GM19438 (cell line): ENCODE results near the gene CYBC1.

Experiments used
- ATAC-seq: cut with Tn5 transposase; IDR thresholded peaks from one replicate; pipeline ENCODE4 v1.9.1; 2021; ENCODE audit warnings: low read depth; ENCODE audit not compliant: unreplicated experiment

Gene CYBC1

DNA sequence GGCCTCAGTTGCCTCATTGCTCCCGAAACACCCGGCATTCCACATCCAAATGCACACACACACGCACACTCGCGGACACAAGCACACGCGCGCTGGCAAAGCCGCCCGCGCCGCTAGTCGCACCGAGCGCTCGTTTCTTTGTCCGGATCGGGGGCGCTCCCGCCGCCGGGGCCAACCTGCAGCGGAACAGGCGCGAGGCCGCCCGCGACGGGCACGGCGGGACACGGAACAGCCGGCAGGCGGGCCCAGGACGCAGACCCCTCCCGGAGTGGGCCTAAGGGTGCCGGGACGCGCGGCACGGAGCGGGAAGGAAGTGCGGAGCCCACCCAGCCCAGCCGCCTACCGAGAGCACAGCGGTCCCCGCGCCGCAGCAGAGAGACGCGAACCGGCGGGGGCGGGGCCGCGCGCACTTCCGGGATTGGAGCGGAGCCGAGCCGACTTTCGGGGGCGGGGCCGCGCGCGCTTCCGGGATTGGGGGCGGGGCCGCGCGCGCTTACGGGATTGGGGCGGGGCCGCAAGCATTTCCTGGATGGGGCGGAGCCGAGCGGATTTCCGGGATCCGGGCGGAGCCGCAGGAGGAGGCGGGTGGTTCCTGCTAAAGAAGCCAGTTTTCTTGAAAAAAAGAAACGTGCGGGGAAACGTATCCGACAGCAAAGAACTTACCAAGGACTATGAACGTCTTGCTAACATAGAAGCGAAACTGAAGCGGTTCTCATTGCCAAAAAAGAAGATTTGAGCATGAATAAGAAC lies at the start of gene CYBC1:
TSS of gene CYBC1 (minus strand) at position 396 of the 750 bp plus-strand sequence. CDS start 1,498 bp downstream, outside the sequence.
- peak; percentile 57 for ATAC-seq

DNA sequence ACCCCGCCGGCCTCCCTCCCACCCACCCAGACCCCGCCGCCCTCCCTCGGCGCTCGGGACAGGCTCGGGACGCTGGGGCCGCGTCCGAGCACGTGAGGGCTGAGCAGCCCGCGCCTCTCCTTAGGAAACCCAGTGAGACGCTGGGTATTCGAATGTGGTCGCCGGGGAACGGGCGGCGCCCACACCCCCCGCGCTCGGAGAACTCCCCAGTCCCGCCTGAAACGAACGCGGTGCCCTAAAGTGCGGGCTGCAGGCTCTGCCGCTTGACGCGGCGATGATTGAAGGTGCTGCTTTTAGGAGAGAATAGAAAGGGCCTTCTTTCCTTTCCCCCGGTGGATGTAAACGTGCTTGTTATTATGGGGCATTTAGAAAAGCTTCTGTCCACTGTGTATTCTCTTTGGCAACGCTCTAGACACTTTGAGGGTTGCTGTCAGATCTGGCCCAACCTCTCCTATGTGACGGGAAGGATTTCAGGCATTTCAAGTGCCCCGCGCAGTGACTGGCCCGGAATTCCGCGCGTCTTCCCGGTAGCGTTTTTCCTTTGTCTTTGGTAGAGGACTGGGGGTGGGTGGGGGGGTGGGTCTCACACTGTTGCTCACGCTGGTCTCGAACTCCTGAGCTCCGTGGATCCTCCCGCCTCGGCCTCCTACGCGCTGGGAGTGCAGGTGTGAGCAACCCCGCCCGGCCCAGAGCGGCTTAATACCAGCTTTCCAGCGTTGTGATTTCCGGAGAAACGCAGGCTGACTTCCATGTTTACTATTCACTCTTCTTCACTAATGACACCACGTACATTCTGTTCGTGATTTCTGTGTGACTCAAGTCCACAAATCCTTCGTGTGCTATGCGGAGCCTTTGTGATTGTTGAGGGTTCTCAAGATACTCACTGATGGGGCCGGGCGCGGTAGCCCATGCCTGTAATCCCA lies 47.2 kb upstream of the CYBC1 start:
- ATAC-seq = no peak

DNA sequence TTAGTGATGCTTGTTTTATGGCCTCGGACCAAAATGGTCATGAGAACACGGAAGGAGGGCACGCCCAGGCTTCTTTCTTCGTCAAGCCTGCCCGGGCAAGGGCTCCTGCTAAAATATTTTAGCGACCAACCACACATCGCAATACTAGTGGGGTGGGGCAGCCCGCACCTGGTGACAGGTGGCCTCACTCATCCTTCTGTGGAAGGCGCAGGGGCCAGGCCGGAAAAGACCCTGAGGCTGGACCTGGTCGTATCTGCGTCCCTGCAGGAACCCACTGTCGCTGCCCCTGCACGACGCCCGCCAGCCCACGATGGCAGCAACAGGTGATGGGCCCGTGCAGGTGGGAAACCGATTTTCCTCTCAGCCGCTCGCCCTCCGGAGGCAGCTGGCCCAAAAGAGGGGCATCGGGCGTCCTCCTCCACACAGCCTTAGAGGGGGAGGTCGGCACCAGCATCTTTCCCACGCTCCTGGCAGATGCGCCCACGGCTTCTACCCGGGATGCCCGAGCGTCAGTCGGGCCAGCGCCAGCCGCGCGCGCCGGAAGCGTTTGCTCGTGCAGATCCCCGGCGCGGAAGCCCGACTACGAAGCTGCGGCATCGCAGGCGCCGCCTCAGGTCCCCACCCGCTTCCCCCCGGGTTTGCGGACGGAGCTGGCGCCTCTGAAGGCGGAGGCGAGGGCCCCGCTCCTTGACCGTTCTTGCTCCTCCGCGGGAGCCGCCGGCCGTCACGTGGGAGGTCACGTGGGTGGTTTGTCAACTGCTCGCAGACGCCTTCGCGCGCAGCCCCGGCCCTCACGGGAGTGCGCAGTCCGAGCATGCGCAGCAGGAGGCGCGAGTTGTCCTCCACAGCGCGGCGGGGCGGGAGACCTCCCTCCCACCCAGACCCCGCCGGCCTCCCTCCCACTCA lies 46.2 kb upstream of the CYBC1 start:
- no peak for ATAC-seq

DNA sequence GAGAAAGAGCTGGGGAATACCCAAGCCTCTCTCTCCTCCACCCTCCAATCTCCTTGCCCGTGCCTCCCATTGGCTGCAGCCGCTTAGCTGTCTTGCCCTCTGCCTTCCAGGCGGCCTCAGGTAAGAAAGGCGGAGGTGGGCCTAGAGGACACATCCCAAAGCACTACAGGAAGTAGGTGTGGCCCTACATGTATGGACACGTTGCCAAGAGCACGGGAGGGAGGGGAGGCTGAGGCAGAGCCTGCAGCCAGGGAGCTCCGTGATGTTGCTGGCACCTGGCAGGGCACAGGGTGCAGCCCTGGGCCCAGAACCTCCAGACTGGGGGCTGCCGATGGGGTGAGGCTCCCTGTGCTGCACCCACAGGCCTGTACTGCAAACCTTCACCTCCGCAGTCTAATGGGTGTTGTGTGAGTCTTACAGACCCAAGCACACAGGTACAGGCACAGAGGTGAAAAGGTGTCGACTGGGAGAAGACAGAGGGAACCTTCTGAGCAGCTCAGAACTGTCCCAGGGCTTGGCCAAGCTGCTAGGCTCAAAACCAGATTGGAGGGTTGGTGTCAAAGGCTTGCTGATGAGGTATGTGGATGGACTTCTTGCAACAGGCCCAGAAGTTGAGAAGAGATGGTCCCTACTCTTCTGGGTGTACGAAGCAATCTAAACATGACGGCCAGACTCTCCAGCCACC lies 45.4 kb upstream of the CYBC1 start:
- no peak for ATAC-seq

DNA sequence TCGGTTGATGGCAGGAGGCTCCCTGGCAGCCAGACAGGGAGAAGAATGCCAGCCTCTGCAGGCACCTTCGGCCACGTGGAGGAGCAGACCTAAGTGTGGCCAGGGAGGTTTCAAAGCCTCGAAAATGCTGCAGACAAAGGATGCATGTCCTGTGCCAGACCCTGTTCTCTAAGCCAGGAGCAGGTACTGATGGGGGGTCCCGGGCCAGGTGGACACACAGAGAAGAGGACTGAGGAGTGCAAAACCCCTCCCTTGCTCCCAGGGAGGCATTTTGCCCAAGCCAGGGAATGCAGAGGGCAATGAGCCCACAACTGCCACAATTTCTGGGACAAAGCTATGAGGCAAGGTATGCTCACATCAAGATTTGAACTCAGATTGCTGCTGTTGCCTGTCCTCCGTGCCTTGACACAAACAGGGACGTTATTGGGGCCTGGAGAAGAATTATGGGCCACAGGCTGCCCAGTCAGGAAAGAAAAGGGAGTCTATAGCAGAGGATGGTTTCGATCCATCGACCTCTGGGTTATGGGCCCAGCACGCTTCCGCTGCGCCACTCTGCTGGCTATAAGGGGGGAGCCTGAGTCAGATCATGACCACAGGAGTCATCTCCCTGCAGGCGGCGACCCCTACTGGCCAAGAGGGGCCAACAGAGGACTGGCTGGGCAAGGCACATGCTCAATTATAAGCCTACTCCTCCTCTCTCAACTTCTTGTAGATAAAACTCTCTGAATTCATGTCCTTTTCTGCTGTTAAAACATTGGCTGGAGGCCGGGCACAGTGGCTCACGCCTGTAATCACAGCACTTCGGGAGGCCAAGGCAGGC lies 43.9 kb upstream of the CYBC1 start:
- ATAC-seq = peak; percentile 51

DNA sequence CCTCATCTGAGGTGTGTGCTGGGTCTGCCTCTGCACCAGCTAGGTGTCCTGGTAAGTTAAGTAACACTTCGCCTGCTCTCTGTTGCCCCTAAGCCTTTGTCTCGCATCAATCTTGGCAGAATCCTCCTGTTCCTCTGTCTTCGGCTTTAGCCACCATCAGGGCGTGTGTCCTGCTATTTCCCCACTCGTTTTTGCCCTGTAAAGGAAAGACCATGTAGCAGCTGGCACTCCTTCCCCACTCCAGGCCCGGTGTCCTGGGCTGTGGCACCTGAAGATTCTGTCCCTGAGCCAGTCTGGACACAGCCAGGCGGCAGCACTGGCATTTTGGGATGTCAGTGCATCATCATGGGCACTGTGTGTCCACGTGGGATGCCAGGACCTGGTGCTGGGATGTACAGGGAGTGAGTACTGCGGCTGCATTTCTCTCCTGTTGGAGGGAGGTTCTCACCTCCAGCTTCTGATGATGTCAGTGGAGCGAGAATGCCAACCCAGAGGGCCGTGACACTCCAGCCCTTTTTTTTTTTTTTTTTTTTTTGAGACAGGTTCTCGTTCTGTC lies 42.8 kb upstream of the CYBC1 start:
- no peak for ATAC-seq

DNA sequence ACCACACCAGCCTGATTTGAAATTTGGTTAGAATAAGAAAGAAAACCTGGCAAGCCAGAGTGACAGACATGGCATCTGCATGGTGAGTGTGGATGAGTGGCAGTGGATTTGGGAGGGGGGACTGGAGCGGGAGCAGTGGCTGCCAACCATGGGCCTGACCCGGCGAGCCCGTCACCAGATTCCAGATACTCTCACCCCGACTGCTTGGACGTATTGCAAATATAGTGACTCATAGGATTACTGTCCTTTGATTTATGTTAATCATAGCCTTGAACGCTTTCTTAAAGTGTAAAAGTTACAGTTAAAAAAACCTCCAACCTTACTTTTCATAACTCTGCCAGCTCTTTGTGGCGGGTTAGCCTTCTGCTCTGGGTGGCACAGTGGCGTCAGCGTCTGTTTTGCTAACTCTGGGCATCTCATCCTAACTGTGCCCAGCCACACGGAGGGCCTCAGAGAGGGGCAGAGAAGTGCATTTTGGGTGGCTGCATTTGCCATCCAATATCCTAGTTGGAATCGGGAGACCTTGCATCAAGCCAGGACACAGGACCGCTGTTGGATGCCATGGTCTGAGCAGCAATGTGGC lies 42.2 kb upstream of the CYBC1 start:
- no peak for ATAC-seq

DNA sequence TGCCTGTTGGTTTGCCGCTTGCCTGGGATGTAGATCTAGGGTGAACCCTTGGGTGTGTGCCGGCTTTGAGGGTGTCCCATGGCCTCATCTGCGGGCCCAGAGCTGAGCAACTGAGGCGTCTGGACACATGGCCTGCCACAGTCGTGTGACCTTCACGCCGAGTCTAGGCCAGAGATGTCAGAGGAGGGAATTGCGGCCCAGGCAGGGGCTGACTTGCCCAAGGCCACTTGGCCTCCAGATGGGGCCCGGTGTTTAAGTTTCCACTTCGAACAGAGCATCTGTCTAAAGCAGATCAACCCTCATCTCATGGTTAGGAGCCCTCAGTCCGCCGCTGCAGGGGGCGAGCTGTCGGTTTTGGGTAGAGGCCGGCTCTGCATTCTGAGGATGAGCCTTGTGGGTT lies 41.0 kb upstream of the CYBC1 start:
- ATAC-seq = no peak

DNA sequence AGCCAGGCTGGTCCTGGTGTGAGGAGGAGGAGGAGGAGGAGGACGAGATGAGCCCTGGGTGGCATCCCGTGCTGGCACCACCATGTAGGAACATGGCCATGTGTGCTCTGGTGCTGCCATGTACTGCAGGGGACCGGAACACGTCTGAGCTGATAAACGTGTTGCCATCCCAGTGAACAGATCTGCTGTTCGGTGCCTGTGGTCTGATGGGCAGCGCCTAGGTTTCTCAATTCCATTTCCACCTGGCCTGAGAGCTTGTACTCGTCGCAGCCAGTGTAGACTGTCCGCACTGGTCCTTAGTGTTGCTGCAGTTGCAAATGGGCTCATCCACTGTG lies 40.6 kb upstream of the CYBC1 start:
- no peak for ATAC-seq

DNA sequence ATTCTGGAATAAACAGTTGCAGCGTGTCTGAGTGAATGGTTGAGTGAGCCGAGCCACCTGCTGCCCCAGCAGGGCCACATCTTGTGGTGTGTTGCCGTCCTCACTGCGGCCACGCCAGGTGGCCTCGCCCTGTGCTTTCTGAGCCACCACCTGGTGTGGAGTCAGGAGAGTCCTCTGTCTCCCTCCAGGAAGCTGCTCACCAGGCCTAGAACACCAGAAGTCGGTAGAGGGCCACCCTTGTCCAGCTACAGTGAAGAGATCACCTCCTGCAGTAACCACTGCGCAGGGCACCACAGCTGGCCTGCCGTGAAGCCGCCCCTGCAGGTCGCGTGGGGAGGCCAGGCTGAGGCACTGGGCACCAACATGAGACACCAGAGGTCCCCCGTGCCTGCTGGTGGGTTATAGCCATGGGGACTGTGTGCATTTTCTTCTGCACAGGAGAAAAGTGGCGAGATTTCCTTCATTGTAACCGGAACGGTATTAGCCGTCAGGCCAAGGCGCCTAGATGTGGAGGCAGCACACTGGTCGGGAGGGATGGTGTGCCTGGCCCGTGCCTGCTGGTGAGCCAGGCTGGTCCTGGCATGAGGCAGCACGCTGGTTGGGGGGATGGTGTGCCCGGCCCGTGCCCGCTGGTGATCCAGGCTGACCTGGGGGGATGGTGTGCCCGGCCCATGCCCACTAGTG lies 40.1 kb upstream of the CYBC1 start:
- ATAC-seq = no peak

DNA sequence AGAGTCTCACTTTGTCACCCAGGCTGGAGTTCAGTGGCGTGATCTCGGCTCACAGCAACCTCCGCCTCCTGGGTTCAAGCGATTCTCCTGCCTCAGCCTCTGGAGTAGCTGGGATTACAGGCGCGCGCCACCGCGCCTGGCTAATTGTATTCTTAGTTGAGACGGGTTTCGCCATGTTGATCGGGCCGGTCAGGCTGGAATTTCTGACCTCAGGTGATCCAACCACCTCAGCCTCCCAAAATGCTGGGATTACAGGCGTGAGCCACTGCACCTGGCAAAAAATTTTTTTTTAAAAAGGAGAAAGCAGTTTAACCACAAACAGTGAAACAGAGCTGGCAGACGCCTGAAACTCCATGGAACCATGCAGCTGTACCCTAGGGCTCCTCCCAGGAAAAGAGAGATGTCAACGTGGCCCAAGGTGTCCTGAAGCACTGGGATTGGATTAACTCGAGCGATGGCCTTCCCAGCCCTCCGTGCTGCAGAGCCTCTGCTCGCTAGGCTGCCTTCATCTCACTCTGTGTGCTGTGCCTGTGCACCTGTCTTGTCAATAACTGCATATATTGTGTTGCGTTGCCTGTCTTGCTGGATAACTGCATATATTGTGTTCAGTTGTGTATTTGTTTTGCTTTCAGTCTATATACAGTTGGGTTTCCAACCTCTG lies 39.4 kb upstream of the CYBC1 start:
- no peak for ATAC-seq

DNA sequence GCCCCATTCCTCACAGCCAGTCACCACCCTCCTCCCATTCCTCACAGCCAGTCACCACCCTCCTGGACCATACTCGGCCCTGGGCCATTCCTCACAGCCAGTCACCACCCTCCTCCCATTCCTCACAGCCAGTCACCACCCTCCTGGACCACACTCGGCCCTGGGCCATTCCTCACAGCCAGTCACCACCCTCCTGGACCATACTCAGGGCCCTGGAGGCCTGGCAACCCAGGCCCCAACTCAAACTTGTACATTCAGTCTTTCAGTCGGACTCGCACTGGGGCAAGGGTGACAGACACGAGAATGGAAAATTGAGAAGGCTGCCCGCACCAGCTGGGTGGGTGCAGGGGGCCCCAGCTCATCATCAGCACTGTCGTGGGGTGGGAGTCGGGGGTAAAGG lies 38.6 kb upstream of the CYBC1 start:
- no peak for ATAC-seq

DNA sequence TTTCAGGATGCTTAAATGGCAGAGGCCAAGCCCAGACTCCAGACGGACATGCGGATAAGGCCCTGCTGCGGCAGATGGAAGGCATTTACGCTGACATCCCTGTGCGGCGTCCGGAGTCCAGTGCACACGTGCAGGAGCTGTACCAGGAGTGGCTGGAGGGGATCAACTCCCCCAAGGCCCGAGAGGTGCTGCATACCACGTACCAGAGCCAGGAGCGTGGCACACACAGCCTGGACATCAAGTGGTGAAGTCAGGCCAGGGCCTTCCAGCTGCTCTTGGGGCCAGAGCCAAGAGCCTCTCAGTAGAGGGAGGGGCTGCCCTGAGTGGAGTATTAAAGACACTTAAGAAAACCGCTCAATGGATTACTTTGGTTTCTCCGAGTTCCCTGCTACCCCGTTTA lies 37.4 kb upstream of the CYBC1 start:
- ATAC-seq = no peak

DNA sequence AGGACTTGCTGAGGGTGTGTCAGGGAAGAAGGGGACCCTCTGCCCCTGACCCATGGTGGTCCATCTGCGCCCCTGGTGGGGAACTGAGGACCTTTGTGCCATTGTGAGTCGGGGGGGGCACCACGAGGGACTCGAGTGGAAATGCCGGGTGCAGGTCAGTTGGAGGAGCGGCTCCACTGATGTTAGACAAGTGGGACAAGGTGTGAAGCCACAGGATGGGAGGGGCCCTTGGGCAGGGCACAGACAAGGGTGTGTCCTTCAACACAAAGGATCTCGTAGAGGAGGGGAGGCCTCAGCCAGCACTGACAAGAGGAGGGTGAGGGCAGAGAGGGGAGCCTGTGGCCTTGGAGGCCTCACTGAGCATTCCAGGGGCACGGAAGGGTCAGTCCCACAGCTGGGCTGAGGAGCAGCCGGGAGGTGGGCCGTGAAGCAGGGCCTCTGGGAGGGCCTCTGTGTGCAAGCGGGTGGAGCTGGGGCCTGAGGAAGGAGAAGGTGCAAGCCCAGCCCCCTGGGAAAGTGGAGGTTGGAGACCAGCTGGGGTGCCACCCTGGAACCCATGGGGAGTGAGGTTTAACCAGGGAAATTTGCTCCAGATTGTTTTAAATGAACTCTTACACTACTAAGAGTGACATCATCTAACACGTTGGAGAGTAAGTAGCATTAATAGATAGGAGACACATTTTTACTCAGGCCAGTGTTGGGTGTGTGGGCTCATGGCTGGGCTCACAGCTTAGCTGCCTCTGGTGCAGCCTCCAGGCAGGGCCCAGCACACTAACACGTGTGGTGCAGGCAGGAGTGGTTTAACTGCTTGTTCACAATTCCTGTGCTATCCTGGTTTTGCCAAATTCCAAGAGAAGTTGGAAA lies 35.9 kb upstream of the CYBC1 start:
- no peak for ATAC-seq

DNA sequence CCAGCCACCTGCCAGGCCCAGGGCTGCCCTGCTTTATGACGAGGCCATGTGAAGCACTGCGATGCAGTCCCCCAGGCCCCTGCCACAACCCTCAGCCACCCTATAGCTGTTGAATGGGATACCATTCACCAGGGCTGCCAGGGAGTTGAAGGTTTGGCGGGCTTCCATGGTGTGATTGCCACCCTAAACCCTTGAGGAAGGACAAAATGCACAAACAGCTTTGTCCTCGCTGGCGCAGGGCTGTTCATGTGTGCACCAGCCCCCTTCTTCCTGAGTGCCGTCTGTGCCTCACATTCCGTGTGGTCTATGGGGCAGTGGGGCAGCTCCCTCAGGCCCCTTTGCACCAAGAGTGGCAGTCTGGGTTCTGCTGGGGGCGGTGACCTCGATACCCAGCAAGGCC lies 33.3 kb upstream of the CYBC1 start:
- ATAC-seq = no peak

DNA sequence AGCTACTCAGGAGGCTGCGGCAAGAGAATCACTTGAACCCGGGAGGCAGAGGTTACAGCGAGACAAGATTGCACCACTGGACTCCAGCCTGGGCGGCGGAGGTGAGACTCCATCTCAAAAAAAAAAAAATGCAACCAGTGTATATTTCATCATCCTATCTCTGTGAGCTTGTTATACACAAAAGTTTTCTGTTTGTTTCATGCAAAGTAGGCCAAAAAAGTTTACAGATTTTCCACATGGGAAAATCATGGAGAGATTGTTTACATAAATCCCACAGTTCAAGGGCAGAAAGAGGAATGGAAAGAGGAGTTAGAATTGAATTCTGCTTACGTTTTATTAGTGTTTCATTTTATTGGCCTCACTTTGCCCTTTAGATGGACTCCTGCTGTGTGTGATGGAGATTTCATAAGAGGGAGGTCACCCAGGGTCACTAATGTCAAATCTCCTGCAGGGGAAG lies 32.7 kb upstream of the CYBC1 start:
- no peak for ATAC-seq

DNA sequence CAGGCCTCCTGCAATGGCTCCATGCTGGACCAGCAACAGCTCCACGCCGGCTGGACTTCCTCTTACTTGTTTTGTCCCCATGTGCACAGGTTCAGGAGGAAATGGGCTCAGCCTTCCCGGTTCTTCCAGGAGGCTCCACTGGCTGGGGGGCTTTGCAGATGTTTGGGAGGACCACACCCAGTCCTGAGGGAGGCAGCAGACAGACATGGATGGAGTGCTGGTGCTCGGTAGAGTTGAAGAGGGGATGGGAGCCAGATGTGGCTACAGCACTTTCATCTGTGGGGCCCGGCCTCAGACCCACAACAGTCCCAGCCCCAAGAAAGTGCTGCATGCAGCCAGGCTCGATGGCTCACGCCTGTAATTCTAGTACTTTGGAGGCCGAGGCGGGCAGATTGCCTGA lies 29.8 kb upstream of the CYBC1 start:
- ATAC-seq = no peak
